Lower leg skin (tissue), 3 donors: Measurements from ENCODE around the gene CDKN2A.

Experiments used
- POLR2A ChIP-seq, 2 donors: fragments of 450-650 bp; IDR thresholded peaks; one replicate each; pipeline ENCODE4 v1.6.1; 2016 to 2017; ENCODE audit warnings: antibody characterized with exemption in 2 of 2, mild to moderate bottlenecking in 1 of 2, moderate library complexity in 1 of 2
- TF ChIP-seq, protein P1 (sequence below), 3 donors: fragments of 450-650 bp; IDR thresholded peaks; one replicate each; pipeline ENCODE4 v1.5.1; 2016; ENCODE audit warnings: antibody characterized with exemption in 3 of 3, mild to moderate bottlenecking in 3 of 3, moderate library complexity in 2 of 3

- TF ChIP-seq, protein P1, sequence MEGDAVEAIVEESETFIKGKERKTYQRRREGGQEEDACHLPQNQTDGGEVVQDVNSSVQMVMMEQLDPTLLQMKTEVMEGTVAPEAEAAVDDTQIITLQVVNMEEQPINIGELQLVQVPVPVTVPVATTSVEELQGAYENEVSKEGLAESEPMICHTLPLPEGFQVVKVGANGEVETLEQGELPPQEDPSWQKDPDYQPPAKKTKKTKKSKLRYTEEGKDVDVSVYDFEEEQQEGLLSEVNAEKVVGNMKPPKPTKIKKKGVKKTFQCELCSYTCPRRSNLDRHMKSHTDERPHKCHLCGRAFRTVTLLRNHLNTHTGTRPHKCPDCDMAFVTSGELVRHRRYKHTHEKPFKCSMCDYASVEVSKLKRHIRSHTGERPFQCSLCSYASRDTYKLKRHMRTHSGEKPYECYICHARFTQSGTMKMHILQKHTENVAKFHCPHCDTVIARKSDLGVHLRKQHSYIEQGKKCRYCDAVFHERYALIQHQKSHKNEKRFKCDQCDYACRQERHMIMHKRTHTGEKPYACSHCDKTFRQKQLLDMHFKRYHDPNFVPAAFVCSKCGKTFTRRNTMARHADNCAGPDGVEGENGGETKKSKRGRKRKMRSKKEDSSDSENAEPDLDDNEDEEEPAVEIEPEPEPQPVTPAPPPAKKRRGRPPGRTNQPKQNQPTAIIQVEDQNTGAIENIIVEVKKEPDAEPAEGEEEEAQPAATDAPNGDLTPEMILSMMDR (IDR thresholded peaks at IDR 0.05), result no peak
- TF ChIP-seq POLR2A (IDR thresholded peaks at IDR 0.05), result no peak
These were observed 3.8 kb upstream of the CDKN2A start for GRCh38 chr9:21998026-21998425.
